HepG2 (cell line): ENCODE results near the gene RTN4RL2. TPM values are rescaled to one million over a fixed set of nuclear protein-coding genes. Genes with fewer than 3 reads are reported as not detected.

Source experiments
- CCDC6 ChIP-seq: sonication (generic); formaldehyde crosslinking; IDR thresholded peaks from 2 replicates; pipeline ENCODE4 v1.8.1; 2022; ENCODE audit warnings: mild to moderate bottlenecking, missing genetic modification reagents, moderate library complexity
- CREB1 ChIP-seq, 2 experiments: fragments of 450-650 bp in 1 of 2; IDR thresholded peaks; 2 replicates each; pipeline ENCODE4 v1.6.1; 2016 to 2017; ENCODE audit warnings: control low read depth in 1 of 2, mild to moderate bottlenecking in 1 of 2, missing compliant biosample characterization in 1 of 2, missing genetic modification characterization in 1 of 2
- EP300 ChIP-seq, 3 experiments: sonication (generic) in 1 of 3; formaldehyde crosslinking in 1 of 3; IDR thresholded peaks; 2 replicates each; pipeline versions ENCODE4 v1.5.1 to v1.6.1; 2011 to 2020; ENCODE audit warnings: low read depth in 2 of 3, low read length in 2 of 3, borderline replicate concordance in 1 of 3, improper control_type of control experiment in 1 of 3, mild to moderate bottlenecking in 1 of 3, missing genetic modification reagents in 1 of 3, moderate library complexity in 1 of 3
- ETV5 ChIP-seq: IDR thresholded peaks from 2 replicates; pipeline ENCODE4 v1.6.1; 2018; ENCODE audit warnings: missing biosample characterization, missing genetic modification reagents, inconsistent platforms, borderline replicate concordance
- ETV6 ChIP-seq: sonication (generic); formaldehyde crosslinking; conservative IDR thresholded peaks from 2 replicates; pipeline ENCODE4 v1.4.0; 2020; ENCODE audit warnings: missing genetic modification reagents
- FOXO1 ChIP-seq: sonication (generic); formaldehyde crosslinking; IDR thresholded peaks from 2 replicates; pipeline ENCODE4 v1.4.0; 2020; ENCODE audit warnings: missing genetic modification reagents
- GABPB1 ChIP-seq: IDR thresholded peaks from 2 replicates; pipeline ENCODE4 v1.6.1; 2016; ENCODE audit warnings: mild to moderate bottlenecking, missing genetic modification reagents, moderate library complexity, missing compliant biosample characterization
- MTF2 ChIP-seq: sonication (generic); formaldehyde crosslinking; IDR thresholded peaks from 2 replicates; pipeline ENCODE4 v1.5.0; 2020; ENCODE audit warnings: missing genetic modification reagents, borderline replicate concordance
- MYNN ChIP-seq: sonication (generic); formaldehyde crosslinking; IDR thresholded peaks from 2 replicates; pipeline ENCODE4 v1.4.0; 2020; ENCODE audit warnings: mild to moderate bottlenecking, low read depth, missing genetic modification reagents
- NAIF1 ChIP-seq: sonication (generic); formaldehyde crosslinking; IDR thresholded peaks from 2 replicates; pipeline ENCODE4 v1.5.0; 2020; ENCODE audit warnings: mild to moderate bottlenecking, missing genetic modification reagents, borderline replicate concordance
- RAD51 ChIP-seq: fragments of 450-650 bp; IDR thresholded peaks from 2 replicates; pipeline ENCODE4 v1.6.1; 2016; ENCODE audit warnings: borderline replicate concordance
- RARA ChIP-seq: IDR thresholded peaks from 2 replicates; pipeline ENCODE4 v1.6.1; 2016; ENCODE audit warnings: missing genetic modification reagents, missing compliant biosample characterization
- SSRP1 ChIP-seq: IDR thresholded peaks from 2 replicates; pipeline ENCODE4 v1.6.1; 2016; ENCODE audit warnings: control low read depth
- ZBTB7B ChIP-seq: sonication (generic); formaldehyde crosslinking; IDR thresholded peaks from 2 replicates; pipeline ENCODE4 v1.4.0; 2020; ENCODE audit warnings: missing genetic modification reagents
- ZNF263 ChIP-seq: sonication (generic); formaldehyde crosslinking; IDR thresholded peaks from 2 replicates; pipeline ENCODE4 v1.4.0; 2020; ENCODE audit warnings: missing genetic modification reagents
- ZNF337 ChIP-seq: sonication (generic); formaldehyde crosslinking; IDR thresholded peaks from 2 replicates; pipeline ENCODE4 v1.5.1; 2020; ENCODE audit warnings: missing genetic modification reagents, low read depth, mild to moderate bottlenecking, borderline replicate concordance
- ZNF878 ChIP-seq: sonication (generic); formaldehyde crosslinking; IDR thresholded peaks from 2 replicates; pipeline ENCODE4 v1.8.1; 2023; ENCODE audit warnings: mild to moderate bottlenecking, missing genetic modification reagents, moderate library complexity
- polyA plus RNA-seq, 8 experiments: library from polyadenylated mRNA; depleted of rRNA in 3 of 8; stranded (reverse) in 7 of 8; unstranded in 1 of 8; fragments of >200 nt; fragmentation: Illumina TruSeq in 4 of 8; extraction: Trizol in 4 of 8; gene quantifications; 2 replicates each; pipeline versions ENCODE4 v1.2.1 to v1.2.3, GENCODE V29; 2011 to 2016; ENCODE audit warnings: low read depth in 4 of 8, missing spikeins in 1 of 8, mixed read lengths in 1 of 8; ENCODE audit not compliant: insufficient read depth in 1 of 8
- total RNA-seq, 5 experiments: library from RNA; depleted of rRNA; stranded (reverse); fragments of >200 nt; fragmentation: Illumina TruSeq; extraction: Trizol; gene quantifications; 2 replicates each; pipeline ENCODE4 v1.2.3, GENCODE V29; 2016; ENCODE audit warnings: low read depth in 1 of 5
- TF ChIP-seq, protein P1 (sequence below): sonication (generic); formaldehyde crosslinking; IDR thresholded peaks from 2 replicates; pipeline ENCODE4 v1.4.0; 2020; ENCODE audit warnings: missing genetic modification reagents, low read depth, mild to moderate bottlenecking, borderline replicate concordance
- TF ChIP-seq, protein P2 (sequence below): IDR thresholded peaks from 2 replicates; pipeline ENCODE4 v1.6.1; 2016; ENCODE audit warnings: control low read depth
- TF ChIP-seq, protein P3 (sequence below): sonication (generic); formaldehyde crosslinking; IDR thresholded peaks from 2 replicates; pipeline ENCODE4 v1.4.0; 2020; ENCODE audit warnings: missing genetic modification reagents
- TF ChIP-seq, protein P4 (sequence below): sonication (generic); formaldehyde crosslinking; IDR thresholded peaks from 2 replicates; pipeline ENCODE4 v1.5.1; 2020; ENCODE audit warnings: mild to moderate bottlenecking, missing genetic modification reagents, moderate library complexity
- TF ChIP-seq, protein P5 (sequence below): sonication (generic); formaldehyde crosslinking; IDR thresholded peaks from 2 replicates; pipeline ENCODE4 v1.4.0; 2020; ENCODE audit warnings: missing genetic modification reagents

The RTN4RL2 gene
- total and polyA plus RNA-seq, 2 of the 13 experiments (the other 11 are each of a cell fraction or from before 2014, with no cell fraction given), result 1.3 to 4.3 TPM

DNA sequence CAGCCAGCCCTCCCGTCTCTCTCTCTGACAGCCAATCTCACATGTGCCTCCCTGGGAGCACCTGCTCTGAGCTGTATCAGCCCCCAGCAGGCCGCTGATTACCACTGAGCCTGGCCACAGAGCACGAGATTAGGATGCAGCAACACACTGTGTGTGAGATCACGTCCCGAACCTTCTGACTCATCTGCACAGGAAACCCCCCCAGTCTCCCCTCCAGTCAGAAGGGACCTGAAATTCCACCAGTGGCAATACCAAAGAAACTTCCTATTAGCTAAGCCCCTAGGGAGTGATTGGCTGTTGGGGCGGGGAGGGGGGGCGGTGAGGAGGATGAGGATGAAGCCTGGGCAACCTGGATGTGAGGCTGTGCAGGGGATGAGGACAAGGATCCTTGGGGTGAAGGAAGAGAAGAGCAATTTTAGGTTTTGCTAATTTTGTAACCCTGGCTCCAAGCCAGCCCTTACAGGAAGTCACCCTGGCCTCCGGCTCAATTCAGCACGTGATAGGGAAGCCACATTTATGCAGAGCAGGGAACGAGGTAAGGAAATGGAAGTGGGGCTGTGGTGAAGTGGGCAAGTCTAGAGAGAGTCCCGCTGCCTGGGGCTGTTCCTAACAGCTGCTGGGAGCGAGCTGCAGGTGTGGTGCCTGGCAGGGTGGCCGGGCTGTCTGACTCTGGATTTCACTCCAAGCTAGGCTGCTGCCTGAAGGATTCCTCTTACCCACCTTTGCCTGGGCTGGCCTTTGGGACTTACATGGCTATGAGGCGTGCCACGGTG lies 35.4 kb upstream of the RTN4RL2 start (continued):
- TF ChIP-seq, protein P1, sequence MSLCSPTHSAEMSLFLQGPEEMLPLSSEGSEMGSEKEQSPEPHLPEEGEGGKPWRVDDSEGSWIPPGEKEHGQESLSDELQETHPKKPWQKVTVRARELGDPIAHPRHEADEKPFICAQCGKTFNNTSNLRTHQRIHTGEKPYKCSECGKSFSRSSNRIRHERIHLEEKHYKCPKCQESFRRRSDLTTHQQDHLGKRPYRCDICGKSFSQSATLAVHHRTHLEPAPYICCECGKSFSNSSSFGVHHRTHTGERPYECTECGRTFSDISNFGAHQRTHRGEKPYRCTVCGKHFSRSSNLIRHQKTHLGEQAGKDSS (CRISPR knock-in tag), result peak; percentile 66; the same call in 1 of the 2 replicates
- no peak for TF ChIP-seq MTF2 (CRISPR knock-in tag)
- no peak for TF ChIP-seq MYNN
- TF ChIP-seq, protein P2, sequence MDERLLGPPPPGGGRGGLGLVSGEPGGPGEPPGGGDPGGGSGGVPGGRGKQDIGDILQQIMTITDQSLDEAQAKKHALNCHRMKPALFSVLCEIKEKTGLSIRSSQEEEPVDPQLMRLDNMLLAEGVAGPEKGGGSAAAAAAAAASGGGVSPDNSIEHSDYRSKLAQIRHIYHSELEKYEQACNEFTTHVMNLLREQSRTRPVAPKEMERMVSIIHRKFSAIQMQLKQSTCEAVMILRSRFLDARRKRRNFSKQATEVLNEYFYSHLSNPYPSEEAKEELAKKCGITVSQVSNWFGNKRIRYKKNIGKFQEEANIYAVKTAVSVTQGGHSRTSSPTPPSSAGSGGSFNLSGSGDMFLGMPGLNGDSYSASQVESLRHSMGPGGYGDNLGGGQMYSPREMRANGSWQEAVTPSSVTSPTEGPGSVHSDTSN (CRISPR knock-in tag), result no peak
- no peak for TF ChIP-seq NAIF1 (CRISPR knock-in tag)
- 0 out of 2 replicates have a peak, but pooled peaks have one; percentile 15 for TF ChIP-seq GABPB1 (CRISPR knock-in tag)
- no peak for TF ChIP-seq ZNF337 (CRISPR knock-in tag)
- TF ChIP-seq ETV5 (CRISPR knock-in tag), result peak; percentile 75; the same call in 1 of the 2 replicates
- TF ChIP-seq, protein P3, sequence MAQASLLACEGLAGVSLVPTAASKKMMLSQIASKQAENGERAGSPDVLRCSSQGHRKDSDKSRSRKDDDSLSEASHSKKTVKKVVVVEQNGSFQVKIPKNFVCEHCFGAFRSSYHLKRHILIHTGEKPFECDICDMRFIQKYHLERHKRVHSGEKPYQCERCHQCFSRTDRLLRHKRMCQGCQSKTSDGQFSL, result no peak
- TF ChIP-seq SSRP1, result no peak
- TF ChIP-seq FOXO1 (CRISPR knock-in tag), result no peak
- peak; percentile 19; the same call in 1 of the 2 replicates for TF ChIP-seq RARA (CRISPR knock-in tag)
- no peak for TF ChIP-seq CREB1 (IDR thresholded peaks at IDR 0.05)
- no peak for TF ChIP-seq CREB1 (CRISPR knock-in tag; IDR thresholded peaks at IDR 0.05)
- no peak for TF ChIP-seq CCDC6 (CRISPR knock-in tag)
- no peak for TF ChIP-seq ZBTB7B
- TF ChIP-seq, protein P4, sequence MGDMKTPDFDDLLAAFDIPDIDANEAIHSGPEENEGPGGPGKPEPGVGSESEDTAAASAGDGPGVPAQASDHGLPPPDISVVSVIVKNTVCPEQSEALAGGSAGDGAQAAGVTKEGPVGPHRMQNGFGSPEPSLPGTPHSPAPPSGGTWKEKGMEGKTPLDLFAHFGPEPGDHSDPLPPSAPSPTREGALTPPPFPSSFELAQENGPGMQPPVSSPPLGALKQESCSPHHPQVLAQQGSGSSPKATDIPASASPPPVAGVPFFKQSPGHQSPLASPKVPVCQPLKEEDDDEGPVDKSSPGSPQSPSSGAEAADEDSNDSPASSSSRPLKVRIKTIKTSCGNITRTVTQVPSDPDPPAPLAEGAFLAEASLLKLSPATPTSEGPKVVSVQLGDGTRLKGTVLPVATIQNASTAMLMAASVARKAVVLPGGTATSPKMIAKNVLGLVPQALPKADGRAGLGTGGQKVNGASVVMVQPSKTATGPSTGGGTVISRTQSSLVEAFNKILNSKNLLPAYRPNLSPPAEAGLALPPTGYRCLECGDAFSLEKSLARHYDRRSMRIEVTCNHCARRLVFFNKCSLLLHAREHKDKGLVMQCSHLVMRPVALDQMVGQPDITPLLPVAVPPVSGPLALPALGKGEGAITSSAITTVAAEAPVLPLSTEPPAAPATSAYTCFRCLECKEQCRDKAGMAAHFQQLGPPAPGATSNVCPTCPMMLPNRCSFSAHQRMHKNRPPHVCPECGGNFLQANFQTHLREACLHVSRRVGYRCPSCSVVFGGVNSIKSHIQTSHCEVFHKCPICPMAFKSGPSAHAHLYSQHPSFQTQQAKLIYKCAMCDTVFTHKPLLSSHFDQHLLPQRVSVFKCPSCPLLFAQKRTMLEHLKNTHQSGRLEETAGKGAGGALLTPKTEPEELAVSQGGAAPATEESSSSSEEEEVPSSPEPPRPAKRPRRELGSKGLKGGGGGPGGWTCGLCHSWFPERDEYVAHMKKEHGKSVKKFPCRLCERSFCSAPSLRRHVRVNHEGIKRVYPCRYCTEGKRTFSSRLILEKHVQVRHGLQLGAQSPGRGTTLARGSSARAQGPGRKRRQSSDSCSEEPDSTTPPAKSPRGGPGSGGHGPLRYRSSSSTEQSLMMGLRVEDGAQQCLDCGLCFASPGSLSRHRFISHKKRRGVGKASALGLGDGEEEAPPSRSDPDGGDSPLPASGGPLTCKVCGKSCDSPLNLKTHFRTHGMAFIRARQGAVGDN, result peak; percentile 83
- peak; percentile 55; the same call in 1 of the 2 replicates for TF ChIP-seq ZNF263 (CRISPR knock-in tag)
- TF ChIP-seq ZNF878 (CRISPR knock-in tag), result no peak
- TF ChIP-seq, protein P5, sequence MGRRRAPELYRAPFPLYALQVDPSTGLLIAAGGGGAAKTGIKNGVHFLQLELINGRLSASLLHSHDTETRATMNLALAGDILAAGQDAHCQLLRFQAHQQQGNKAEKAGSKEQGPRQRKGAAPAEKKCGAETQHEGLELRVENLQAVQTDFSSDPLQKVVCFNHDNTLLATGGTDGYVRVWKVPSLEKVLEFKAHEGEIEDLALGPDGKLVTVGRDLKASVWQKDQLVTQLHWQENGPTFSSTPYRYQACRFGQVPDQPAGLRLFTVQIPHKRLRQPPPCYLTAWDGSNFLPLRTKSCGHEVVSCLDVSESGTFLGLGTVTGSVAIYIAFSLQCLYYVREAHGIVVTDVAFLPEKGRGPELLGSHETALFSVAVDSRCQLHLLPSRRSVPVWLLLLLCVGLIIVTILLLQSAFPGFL, result no peak
- TF ChIP-seq EP300 (IDR thresholded peaks at IDR 0.05; ENCODE audit: low read depth in 2 of 2, low read length in 2 of 2), result peak in 1 of 2 experiments; percentile 47; a peak in 1 of 4 replicates
- TF ChIP-seq EP300 (CRISPR knock-in tag; IDR thresholded peaks at IDR 0.05; ENCODE audit: borderline replicate concordance), result no peak
- no peak for TF ChIP-seq ETV6
- TF ChIP-seq RAD51, result no peak
